KOPT-K1 (cell line): ENCODE data around the gene ZC3H12A.

ENCODE experiments used
- H3K27ac ChIP-seq: fragments of 200-600 bp; sonication (generic); 2 replicates; pipeline ENCODE4 v1.5.1; 2016; ENCODE audit warnings: antibody characterized with exemption, mild to moderate bottlenecking, low read depth, low read length; ENCODE audit not compliant: poor library complexity, severe bottlenecking
- H3K36me3 ChIP-seq: fragments of 200-600 bp; sonication (generic); 2 replicates; pipeline ENCODE4 v1.5.1; 2017; ENCODE audit warnings: antibody characterized with exemption, mild to moderate bottlenecking, low read length, moderate library complexity; ENCODE audit not compliant: insufficient read depth
- H3K9me3 ChIP-seq: fragments of 200-600 bp; sonication (generic); 2 replicates; pipeline ENCODE4 v1.5.1; 2017; ENCODE audit warnings: antibody characterized with exemption, low read length, mild to moderate bottlenecking; ENCODE audit not compliant: insufficient read depth, poor library complexity, severe bottlenecking

The ZC3H12A gene

DNA sequence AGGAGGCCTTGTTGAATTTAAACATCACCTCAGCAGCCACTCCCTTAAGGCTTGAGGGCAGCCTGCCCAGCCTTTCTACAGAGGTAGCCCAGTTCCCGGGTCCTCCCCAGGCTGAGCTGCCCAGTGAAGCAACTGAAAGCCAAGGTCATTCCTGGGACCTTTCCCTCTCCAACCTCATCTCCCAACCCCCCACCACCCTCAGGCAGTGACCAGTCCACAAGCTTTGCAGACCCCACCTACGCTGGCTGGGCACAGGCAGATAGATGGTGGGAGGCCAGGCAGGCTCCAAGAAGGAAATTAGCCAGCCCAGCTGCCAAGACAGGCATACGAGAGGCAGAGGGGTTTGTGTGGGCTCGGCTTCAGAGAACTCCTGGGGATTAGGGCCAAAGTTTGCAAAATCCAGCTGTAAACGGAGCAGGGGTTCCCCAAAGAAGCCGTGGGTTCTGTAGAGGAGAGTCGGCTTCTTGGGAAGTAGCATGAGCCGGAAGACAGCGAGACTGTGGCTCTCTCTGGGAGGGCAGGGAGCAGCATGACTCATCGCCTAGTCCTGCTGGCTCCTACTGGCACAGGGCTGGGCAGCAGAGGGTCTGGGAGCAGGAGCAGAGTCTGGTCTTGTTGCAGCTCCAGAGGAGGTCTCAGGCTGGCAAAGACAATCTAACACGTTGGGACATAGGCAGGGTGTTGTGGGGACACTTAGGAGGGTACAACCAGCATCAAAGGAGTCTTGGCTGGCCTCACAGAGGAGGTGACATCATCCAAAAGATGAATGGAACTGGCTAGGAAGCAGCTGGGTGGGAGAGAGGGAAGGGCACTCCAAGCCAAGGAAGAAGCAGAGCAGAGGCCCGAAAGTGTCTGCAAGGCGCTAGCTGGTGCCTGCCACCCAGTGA is 2.8 kb upstream of the ZC3H12A start:
- Histone ChIP-seq H3K9me3 (no peaks in the 10 kb centered on the region), H3K27ac (no peak overlapping the region), H3K36me3 (peaks cover 10% of the 10 kb centered on the region; the same call in 1 of the 2 replicates)

DNA sequence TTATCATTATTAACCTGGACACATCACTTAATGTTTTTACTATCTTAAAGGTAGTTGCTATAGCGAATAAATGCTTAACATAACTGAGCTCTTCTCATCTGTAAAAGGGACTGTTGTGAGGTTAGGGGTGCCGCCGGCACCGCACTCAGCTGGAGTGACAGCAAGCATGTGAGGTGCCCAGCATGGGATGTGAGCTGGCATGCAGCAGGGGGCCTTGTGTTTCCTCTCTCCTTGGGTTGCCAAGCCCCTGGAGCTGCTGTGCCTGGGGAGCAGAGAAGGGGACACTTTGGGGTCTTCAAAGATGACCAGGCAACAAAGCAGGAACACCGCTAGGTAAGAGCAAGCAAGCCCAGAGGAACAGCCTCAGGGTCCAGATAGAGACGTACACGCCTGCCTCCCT is 2.1 kb upstream of the ZC3H12A start:
- peak overlapping the region; percentile 4 for H3K27ac ChIP-seq
- no peaks in the 10 kb centered on the region for H3K9me3 ChIP-seq
- H3K36me3 ChIP-seq: peaks cover 11% of the 10 kb centered on the region

DNA sequence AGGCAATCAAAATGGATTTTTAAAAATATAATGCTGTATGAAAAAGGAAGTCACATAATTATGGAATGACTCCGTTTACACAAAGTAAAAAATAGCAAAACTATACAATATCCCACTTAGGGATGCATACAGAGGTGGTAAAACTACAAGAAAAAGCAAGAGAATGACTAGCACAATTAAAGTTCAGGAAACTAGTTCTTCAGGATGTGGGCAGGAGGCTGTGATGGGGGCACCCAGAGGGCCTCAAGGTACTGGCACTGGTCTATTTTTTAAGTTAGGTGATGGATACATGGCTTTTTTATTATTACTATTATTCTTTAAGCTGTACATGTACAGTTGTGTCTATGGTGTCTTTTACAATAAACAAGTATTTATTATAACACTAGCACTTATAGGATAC is 1.4 kb upstream of the ZC3H12A start:
- Histone ChIP-seq H3K27ac (peak overlapping the region; percentile 72), H3K36me3 (peaks cover 16% of the 10 kb centered on the region), H3K9me3 (no peaks in the 10 kb centered on the region)

DNA sequence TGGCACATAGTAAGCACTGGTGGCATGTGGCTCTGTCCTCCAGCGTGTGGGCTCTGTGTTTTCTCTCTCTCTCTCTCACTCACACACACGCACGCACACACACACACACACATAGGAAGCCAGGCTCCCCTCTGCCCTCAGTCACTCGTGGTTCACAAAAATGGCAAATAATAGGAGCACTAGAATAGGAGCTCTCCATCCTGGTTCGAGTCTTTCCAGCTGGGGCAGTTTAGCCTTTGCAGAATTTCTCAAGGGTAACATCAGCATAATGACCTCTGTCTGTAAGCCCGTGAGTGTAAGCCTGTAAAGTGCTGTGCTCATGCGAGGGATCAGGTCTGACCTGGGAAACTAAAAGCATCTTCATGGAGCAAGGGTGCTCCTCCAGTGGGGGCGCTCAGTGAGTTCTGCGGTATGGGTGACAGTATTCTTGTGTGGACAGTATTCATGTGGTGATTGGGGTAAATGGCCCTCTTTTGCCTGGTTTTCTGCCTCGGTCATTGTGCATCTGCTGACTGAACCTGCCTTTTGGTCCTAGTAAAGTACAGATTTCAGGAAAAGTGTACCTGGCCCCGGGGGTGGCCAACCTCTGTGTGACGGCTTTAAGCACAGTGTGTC is 842 bp upstream of the ZC3H12A start:
- H3K27ac ChIP-seq: peak overlapping the region; percentile 72
- no peaks in the 10 kb centered on the region for H3K9me3 ChIP-seq
- H3K36me3 ChIP-seq: peaks cover 21% of the 10 kb centered on the region

DNA sequence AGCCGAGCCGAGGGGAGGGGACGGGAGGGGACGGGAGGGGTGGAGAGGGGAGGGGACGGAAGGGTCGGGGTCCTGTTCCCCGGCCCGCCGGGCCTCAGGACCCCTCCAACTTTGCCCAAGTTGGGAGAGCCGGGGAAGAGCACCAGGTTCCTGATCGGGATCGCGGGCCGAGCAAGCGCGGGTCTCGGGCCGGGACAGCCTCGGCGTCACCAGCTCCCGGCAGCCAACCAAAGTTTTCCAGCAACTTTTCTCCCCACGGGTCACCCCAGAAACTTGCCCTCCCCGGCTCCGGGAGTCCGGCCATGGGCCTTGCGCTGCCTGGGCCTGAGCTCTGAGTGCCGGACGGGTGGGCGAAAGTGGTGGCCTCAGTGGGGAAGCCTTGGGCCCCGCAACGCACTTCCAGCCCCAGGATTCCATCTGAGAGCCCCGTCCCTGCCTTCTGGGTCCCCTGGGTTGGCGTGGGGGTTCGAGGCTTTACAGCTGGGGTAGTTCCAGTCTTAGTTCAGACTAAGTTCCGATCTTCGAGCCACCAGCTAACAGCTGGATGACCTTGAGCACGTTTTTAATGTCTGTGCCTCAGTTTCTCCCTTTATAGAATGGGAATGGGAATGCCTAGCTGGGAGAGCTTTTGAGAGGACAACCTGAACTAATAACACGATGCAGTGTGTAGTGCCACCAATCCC is 458 bp downstream of the ZC3H12A start:
- Histone ChIP-seq H3K36me3 (peaks cover 25% of the 10 kb centered on the region), H3K27ac (peak overlapping the region; percentile 72), H3K9me3 (no peaks in the 10 kb centered on the region)

DNA sequence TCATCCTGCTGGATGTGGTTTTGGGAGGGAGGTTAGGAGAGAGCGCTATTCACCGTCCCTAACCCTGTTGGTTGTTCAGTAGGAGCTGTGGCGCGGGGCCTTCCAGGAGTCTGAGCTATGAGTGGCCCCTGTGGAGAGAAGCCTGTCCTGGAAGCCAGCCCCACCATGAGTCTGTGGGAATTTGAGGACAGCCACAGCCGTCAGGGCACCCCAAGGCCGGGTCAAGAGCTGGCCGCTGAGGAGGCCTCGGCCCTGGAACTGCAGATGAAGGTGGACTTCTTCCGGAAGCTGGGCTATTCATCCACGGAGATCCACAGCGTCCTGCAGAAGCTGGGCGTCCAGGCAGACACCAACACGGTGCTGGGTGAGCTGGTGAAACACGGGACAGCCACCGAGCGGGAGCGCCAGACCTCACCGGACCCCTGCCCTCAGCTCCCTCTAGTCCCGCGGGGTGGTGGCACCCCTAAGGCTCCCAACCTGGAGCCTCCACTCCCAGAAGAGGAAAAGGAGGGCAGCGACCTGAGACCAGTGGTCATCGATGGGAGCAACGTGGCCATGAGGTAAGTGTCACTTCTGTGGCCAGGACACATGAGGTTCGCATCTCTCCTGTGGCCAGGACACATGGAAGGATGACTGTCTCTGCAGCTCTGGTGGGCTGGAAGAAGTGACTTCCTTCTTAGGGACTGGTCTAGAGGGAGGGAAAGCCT is 1.2 kb downstream of the ZC3H12A start:
- Histone ChIP-seq H3K27ac (peak overlapping the region; percentile 72), H3K36me3 (peaks cover 32% of the 10 kb centered on the region), H3K9me3 (no peaks in the 10 kb centered on the region)

DNA sequence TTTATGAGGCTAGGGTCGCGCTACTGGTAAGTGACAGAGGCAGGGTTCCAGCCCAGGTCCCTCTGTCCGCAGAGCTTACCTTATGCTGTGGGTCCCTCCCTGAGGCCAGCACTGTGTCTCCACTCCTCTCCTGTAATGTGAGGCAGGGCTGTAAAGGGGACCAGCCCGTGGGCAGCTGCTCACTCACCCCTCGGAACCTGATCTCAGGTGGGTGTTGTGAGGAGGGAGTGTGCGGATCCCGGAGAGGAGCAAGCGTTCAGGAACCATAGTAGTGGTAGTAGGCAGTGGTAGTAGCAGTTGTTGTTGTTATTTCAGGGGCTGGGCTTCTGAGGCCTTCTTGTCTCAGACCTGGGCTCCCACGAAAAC is 1.7 kb downstream of the ZC3H12A start:
- H3K27ac ChIP-seq: no peak overlapping the region
- no peaks in the 10 kb centered on the region for H3K9me3 ChIP-seq
- H3K36me3 ChIP-seq: peaks cover 37% of the 10 kb centered on the region

DNA sequence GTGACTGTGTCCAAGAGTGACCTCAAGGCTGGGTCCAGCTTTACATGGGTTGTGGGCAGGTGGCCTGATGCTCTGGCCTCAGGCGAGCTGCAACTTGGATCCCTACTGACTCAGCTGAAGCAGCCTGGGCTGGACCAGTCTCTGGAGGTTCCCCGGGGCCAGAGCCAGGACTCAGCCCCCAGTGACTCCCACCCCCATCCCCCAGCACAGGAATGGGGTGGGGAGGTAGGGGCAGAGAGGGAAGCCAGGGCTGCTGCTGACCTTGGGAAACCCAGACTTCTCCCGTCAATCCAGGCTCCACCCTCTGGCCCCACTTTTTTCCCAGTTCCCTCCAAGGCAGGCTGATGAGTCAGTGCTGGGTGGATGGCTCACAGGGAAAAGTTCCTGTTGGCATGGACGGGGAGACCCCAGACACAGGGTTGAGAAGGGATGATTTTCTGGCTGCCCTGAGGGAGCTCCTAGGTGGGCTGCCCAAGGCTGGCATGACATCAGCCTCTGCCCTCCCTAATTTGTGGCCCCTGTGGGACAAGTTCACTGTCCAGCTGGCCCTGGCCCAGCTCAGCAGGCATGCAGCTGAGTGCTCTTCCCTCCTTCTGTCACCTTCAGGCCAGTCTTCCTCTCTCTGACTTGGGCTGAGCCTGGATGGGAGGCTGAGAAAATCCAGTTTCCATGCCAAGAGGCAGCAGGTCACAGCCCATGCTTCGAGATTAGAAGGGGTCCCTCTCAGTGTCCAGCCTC is 2.2 kb downstream of the ZC3H12A start:
- Histone ChIP-seq H3K36me3 (peaks cover 43% of the 10 kb centered on the region), H3K9me3 (no peaks in the 10 kb centered on the region), H3K27ac (peak overlapping the region; percentile 49)

DNA sequence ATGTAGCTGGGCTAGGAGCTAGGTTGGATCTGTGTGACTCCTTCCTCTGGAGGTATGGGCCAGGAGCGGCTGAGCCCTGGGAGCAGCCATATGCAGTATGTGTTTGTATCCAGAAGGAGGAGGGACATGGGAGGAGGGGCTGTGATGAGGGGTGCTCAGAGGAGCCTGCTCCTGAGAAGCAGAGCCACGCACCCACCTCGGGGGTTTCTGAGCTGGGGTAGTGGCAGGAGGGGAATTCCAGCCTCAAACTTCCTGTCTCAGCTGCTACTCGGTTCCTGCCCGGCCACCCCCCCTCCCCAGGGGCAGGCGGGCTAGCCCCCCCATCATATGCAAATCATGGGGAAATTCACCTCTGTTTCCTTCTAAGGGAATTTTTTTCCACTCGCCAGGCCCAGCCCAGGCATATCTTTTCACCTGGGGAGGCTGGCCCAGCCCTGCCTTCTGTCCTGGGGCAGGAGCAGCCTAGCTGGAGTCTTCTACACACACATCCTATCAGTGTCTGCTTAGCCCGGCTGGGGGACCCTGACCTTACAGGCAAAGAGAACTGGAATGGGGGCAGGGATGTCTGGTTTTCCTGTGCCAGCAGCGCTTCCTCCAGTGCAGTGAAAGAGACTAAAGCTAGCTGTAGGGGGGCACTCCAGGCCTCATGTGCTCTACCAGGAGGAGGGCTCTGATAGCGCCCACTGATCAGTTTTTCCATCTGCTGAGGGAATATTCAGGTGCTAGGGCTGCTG is 3.0 kb downstream of the ZC3H12A start:
- no peaks in the 10 kb centered on the region for H3K9me3 ChIP-seq
- peak overlapping the region; percentile 49 for H3K27ac ChIP-seq
- peaks cover 50% of the 10 kb centered on the region for H3K36me3 ChIP-seq

DNA sequence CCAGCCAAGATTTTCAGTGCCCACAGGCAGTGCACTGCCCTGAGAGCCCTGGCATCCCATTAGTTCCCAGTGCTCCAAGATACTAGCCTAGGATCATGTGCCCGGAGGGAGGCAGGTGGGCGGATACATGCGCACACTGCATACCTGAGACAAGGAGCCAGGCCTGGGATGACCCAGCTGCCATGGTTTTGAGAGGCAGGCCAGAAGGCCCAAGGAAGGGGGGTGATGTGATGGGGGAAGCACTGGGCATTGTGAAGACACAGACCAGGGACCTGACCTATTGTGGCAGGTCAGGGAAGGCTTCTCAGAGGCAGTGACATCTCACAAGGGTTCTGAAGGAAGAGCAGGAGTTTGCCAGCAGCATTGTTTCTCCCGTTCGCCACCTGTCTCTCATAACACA is 3.6 kb downstream of the ZC3H12A start:
- Histone ChIP-seq H3K9me3 (no peaks in the 10 kb centered on the region), H3K36me3 (peaks cover 56% of the 10 kb centered on the region), H3K27ac (peak overlapping the region; percentile 69)

DNA sequence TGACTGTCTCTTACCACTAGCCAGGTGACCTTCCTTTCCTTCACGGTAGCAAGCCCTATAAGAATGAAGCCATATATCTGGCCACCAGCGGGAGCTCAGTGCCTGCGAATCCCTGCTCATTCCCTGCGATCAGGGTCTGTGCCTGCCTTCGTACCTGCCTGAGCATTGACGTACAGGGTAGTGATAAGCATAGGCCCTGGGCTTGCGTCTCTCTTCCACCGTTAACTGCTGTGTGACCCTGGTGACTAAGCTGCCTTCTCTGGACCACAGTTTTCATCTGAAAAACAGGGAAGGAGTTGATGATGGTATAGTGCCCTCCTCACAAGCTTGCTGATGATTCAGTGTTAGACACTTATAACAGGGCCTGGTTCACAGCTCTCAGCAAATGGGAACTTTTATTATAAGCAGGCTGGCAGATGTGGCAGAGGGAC is 4.1 kb downstream of the ZC3H12A start:
- Histone ChIP-seq H3K36me3 (peaks cover 61% of the 10 kb centered on the region), H3K27ac (peak overlapping the region; percentile 69), H3K9me3 (no peaks in the 10 kb centered on the region)

DNA sequence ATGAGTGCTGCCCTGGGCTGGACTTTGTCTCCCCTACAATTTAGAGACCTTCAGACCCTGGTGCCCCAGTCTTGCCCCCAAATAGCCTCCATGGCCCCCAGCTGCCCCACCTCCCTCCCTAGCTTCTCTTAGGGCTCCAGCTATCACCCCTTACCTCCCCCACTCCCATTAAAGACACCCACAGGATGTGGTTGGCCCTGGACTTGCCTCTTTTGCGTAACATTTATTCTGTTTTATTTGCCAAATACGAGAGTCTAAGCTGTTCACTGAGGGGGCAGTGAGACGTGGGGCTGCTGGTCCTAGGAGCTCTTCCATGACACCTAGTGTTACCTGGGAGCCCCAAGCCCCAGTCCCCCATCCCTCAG is 4.5 kb downstream of the ZC3H12A start:
- H3K9me3 ChIP-seq: no peaks in the 10 kb centered on the region
- peak overlapping the region; percentile 69 for H3K27ac ChIP-seq
- peaks cover 65% of the 10 kb centered on the region for H3K36me3 ChIP-seq

DNA sequence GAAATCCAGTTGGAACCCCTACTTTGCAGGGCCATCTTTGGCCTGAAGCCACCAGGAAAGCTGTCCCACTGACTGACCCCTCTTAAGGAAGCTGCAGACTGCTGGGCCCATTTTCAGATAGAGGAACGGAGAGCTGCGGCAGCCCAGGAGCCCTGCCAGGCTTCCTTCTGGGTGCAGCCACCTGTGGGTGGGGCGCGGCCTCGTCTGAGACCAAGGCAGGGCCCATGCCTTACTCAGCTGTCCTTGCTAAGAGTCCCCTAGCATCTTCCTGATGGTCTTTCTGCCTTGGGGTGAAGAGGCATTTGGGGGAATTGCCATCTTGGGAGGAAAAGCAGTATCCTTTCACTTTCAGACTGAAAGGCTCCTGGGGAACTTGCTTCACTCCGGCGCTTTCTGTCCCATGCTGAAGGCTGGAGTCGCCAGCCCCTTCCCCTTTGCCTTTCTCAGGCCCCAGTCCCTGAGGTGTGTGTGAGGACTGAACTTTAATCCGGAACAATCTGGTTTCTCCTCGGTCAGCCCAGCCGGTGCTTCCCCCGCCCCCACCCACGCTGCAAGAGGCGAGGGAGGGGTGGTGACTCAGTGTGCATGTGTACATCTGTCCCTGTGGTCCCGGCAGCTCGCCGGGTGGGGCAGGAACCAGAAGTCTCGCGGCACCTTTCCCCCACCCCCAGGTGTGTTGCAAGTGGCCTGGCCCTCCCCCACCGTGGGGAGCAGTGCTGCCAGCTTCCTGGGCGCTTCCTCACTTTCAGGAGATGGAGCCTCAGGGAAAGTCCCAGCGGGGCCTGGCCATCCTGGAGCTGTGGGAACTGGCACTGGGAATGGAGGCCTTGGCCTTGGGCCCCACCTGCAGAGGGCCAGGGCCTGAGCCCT is 5.1 kb downstream of the ZC3H12A start:
- H3K36me3 ChIP-seq: peaks cover 72% of the 10 kb centered on the region
- peak overlapping the region; percentile 69 for H3K27ac ChIP-seq
- no peaks in the 10 kb centered on the region for H3K9me3 ChIP-seq
